GM06990 (cell line): ENCODE results near the gene SNRNP25.

Source experiments
- DNase-seq: peaks from one replicate; pipeline ENCODE4 v3.0.0-alpha.2; 2011; ENCODE audit not compliant: insufficient read length; ENCODE audit errors: extremely low read depth
- H3K27me3 ChIP-seq: replicated peaks from 2 replicates; pipeline ENCODE4 v1.6.0; 2011; ENCODE audit warnings: low read length; ENCODE audit not compliant: control insufficient read depth, insufficient read depth
- H3K36me3 ChIP-seq: 2 replicates; pipeline ENCODE4 v1.5.1; 2011; ENCODE audit warnings: low read length; ENCODE audit not compliant: control insufficient read depth, insufficient read depth
- H3K4me3 ChIP-seq: replicated peaks from 2 replicates; pipeline ENCODE4 v1.5.1; 2011; ENCODE audit warnings: low read depth, mild to moderate bottlenecking, control low read depth, low read length
- CTCF ChIP-seq: IDR thresholded peaks from 2 replicates; pipeline ENCODE4 v1.5.1; 2011; ENCODE audit warnings: low read length, control low read depth, mild to moderate bottlenecking, inconsistent platforms; ENCODE audit not compliant: insufficient read depth, poor library complexity, severe bottlenecking

Gene SNRNP25

DNA sequence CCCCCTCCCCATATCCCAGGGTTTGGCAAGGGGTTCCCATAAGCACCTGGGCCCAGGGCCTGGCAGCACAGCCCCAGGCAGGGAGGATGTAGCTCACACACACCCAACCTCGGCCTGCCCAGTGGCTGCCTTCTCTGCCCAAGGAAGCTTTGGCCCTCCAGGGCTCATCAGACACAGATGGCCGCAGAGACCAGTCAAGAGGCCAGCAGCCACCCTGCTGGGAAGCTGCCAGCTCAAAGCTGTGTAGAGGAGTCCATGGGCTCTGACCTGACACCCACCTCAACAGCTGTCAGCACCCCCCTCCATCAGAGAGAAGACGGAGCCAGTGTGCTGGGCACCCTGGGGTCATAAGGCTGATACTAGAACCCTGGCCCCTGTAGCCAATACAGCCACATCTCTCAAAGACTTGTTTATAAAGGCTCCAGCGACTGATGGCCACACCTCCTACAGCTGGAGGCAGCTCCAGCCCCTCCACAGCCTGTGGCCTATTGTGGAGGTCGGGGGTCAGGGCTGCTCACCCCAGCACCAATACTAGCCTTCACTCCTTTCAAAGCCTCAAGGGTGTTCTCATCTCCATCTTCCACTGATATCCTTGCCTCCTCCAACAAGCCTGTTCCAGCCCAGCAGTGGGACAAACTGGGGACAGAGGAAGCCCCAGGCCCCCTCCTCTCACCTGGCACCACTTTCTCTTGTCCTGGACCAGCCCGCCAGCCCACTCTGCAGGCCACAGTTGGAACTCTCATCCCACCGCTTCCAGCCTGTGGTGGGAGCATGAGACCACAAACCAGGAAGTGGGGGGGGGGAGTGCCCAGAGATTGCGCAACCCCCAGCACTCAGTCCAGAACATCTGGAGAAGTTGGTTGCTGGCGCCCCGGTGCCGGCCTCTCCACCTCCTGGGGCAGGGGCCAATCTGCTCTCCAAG is 22.2 kb downstream of the SNRNP25 start:
- Histone ChIP-seq H3K4me3 (no peak overlapping the region), H3K27me3 (peaks cover 3% of the 10 kb centered on the region), H3K36me3 (peaks cover 11% of the 10 kb centered on the region)
- DNase-seq = no peak
- TF ChIP-seq CTCF = no peak

DNA sequence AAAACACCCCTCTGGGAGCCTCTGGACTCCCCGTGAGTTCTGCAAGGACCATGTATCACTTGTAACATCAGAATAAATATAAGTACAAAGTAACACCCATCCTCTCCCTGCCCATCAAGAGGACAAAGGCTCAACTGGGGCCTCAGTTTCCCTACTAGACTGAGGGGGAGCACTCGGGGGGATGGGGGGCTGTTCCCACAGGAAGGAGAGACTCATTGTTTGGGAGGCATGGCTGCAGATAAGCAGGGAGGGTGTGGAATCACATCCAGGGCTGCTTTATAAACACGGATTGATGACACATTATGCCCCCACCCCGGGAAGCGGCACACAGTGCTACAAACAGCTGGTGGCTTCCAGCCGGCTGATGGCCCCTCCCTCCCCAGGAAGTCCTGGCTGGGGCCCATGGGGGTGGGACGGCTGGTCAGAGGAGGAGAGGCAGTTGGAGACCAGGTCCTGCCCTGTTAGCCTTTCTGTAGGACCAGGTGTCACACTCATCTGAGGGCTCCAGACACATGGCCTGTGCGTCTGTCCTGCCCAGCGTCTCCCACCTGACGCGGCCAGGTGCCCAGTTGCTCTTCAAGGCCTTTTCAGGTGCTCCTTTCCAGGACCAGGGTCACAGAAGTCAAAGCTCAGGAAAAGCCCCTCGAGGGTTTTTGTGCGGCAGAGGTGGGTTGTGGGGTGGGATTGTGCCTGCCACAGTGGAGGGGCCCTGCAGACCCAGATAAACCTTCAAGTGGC is 23.1 kb downstream of the SNRNP25 start:
- H3K4me3 ChIP-seq = peak overlapping the region; percentile 92
- TF ChIP-seq CTCF = no peak
- peaks cover 12% of the 10 kb centered on the region for H3K36me3 ChIP-seq
- no peak for DNase-seq
- H3K27me3 ChIP-seq = peaks cover 3% of the 10 kb centered on the region; the same call in 1 of the 2 replicates

DNA sequence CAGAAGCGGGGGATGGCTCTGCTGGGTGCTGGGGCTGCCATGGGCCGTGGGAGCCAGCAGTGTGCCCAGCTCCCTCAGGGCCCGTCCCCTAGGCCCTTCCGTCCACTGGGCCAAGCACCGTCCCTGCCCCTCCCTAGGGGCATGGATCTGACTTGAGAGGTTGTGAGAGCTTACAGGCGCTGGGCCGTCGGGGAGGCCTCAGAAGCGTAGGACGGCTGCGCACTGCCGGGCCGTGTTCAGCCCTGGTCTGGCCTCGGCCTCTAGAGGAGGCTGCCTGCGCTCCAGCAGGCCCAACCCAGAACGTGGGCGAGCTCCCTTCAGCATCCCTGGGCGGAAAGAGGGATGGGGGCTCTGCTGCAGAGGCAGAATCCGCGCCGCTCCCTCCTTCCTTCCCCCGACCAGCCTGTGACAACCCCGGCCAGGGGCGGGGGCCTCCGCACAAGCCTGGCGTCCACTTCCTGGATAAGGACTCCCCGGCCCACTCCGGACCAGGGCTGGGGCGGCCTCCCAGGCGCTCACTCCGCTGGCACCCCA is 23.7 kb downstream of the SNRNP25 start:
- H3K27me3 ChIP-seq = peaks cover 3% of the 10 kb centered on the region; the same call in 1 of the 2 replicates
- no peak for TF ChIP-seq CTCF
- peaks cover 12% of the 10 kb centered on the region for H3K36me3 ChIP-seq
- peak; percentile 73 for DNase-seq
- H3K4me3 ChIP-seq = peak overlapping the region; percentile 92

DNA sequence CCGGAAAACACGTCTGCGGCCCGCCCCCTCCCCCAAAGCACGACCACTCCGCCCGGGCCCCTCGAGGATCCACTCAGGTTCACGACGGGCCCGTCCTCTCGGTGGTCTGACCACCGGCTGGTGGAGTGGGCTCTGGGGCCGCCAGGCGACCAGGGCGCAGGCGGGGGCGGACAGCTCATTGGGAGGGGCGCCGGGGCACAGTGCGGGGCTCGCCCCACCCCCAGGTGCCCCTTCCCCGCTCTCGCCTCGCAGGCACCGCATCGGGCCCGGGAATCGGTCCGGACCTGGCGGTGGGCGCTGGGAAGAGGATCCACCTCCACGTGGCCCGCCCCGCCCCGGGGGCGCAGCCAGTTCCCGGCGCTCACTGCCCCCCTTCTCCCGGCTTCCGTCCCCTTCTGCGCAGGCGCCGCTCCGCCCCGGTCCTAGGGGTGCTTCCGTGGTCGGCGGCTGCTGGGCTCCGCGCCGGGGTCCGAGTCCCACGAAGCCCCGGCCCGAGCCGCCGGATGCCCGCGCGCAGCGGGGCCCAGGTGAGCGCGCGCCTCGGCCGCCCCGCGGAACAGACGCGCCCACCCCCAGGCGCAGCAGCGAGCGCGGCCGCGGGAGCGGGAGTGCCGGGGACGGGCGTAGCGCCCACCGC is 24.3 kb downstream of the SNRNP25 start, which contains the start of gene MPG:
TSS of gene MPG (plus strand) at position 419 of the 637 bp plus-strand sequence. CDS start at position 504, 85 bp downstream.
- peak within 1 kb of the TSS; percentile 92 for H3K4me3 ChIP-seq
- no peak for TF ChIP-seq CTCF
- H3K27me3 ChIP-seq = peaks cover under 1% of the 10 kb centered on the region; the same call in 1 of the 2 replicates
- peak; percentile 87 for DNase-seq
- H3K36me3 ChIP-seq = peaks cover 17% of the 10 kb centered on the region

DNA sequence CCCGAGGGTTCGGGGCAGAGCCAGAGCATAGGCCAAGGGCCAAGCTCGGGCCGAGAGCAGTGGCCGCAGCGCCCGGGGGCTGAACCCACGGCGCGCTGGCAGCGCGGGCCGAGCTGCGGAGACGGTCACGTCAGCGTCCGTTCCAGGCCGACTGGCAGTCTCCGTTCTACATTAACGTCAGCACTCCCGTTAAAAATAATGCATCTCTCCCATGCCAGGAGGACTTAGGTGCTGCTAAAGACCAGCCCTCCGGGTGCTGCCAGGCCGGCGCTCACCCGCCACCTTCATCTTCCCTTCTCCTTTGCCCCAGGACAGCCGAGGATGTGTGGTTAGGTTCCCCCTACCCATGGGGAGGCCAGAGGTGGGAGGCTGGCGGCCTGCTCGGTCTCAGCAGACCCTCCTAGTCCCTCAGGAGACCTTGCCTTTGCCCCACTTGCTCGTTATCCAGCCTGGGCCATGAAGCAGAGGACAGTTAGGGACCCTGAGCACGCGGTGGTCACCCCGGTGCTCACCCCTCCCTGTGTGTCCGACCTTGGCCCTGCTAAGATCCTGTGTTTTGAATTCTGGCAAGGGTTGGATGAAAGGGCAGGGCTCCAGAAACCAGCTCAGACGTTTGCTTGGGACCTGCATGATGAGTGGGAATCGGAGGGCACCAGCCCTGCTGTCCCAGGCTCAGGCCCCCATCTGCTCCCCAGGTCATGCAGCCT is 25.0 kb downstream of the SNRNP25 start:
- Histone ChIP-seq H3K36me3 (peaks cover 18% of the 10 kb centered on the region), H3K27me3 (no peaks in the 10 kb centered on the region), H3K4me3 (peak overlapping the region; percentile 92)
- TF ChIP-seq CTCF = no peak
- DNase-seq = peak; percentile 48
